Mucosa of descending colon (tissue), 3 donors: ENCODE results near the gene TNNI2. TPM values are rescaled to one million over a fixed set of nuclear protein-coding genes. Genes with fewer than 3 reads are reported as not detected.

Source experiments
- ATAC-seq: fragments of 200-7000 bp; cut with Tn5 transposase; one replicate; pipeline ENCODE4 v1.9.1; 2020; ENCODE audit warnings: mild to moderate bottlenecking, moderate library complexity
- DNase-seq, 3 donors: peaks; one replicate each; pipeline ENCODE4 v3.0.0-alpha.2; 2020
- H3K36me3 ChIP-seq: fragments of 200-600 bp; one replicate; pipeline ENCODE4 v1.8.0; 2021; ENCODE audit warnings: low read depth, mild to moderate bottlenecking
- H3K4me1 ChIP-seq: fragments of 200-600 bp; one replicate; pipeline ENCODE4 v1.8.0; 2021; ENCODE audit warnings: low read depth, mild to moderate bottlenecking
- H3K4me3 ChIP-seq: fragments of 200-600 bp; one replicate; pipeline ENCODE4 v1.8.0; 2021; ENCODE audit warnings: mild to moderate bottlenecking
- H3K9me3 ChIP-seq: fragments of 200-600 bp; one replicate; pipeline ENCODE4 v1.8.0; 2021; ENCODE audit warnings: mild to moderate bottlenecking
- intact Hi-C, 2 donors: fragments of 100-400 bp; cut with DNase I in 1 of 2; cut with micrococcal nuclease in 1 of 2; formaldehyde crosslinking; loops; one replicate each; pipeline versions ENCODE4 v1.11.0 to v1.11.1; 2022; cut with DNase I, micrococcal nuclease
- total RNA-seq, 3 donors: library from RNA; stranded (reverse); fragmentation: NEBNext Ultra II Directional in 2 of 3; extraction: Animal tissue kit (Norgen Biotek cat#: 25700) in 2 of 3; gene quantifications; one replicate each; pipeline versions ENCODE4 v1.2.1 to v1.2.4, GENCODE V29; 2021 to 2023
- TF ChIP-seq, protein P1 (sequence below): fragments of 200-600 bp; IDR thresholded peaks from one replicate; pipeline ENCODE4 v1.8.0; 2022; ENCODE audit warnings: antibody characterized with exemption, mild to moderate bottlenecking
- donor health status: DM: no; HTN: no; CAD: no; lungs with moderate emphysema.
- donor health status: DM: no; HTN: no; CAD: no.
- donor health status: DM: no; HTN: yes; CAD: no.

The TNNI2 gene
- total RNA-seq, 3 donors from 2014 or later: 0.46 TPM; not detected in 2

DNA sequence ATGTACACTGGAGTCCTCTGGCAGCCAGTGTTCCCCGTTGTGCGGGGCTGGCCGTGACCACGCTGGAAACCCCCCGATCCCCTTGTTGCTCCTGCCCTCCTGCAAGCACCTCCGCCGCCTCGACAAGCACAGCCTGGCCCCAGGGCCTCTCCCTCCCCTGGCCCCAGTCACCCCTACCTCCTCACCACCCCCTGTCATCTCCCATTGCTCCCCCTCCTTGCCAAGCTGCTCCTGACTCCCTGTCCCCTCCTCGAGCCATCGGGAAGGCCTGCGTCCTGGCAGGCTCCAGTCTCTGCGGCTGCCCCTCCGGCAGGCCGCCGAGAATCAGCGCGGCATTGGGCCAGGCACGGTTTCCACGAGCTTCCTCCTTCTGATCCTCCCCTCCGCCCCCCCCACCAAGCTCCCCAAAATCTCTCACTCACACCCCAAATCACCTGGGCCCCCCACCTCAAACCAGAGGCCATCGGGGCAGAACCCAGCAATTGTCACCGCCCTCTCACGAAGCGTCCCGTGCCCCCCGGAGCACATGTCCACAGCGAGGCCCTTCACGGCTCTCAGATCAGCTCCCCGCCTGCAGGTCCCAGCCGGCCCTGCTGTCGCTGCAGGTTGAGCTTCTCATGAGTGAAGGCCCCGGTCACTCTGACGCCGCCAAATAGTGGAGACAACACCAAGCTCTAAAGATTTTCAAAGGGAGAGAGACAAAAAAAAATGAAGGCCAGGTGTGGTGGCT is 8.4 kb downstream of the TNNI2 start:
- intact Hi-C loops: no loop called here
- no peaks in the 10 kb centered on the region for H3K4me1 ChIP-seq
- DNase-seq: peak in 1 of 3 donors; percentile 57
- H3K9me3 ChIP-seq: no peaks in the 10 kb centered on the region
- no peaks in the 10 kb centered on the region for H3K36me3 ChIP-seq
- ATAC-seq: no peak
- TF ChIP-seq, protein P1, sequence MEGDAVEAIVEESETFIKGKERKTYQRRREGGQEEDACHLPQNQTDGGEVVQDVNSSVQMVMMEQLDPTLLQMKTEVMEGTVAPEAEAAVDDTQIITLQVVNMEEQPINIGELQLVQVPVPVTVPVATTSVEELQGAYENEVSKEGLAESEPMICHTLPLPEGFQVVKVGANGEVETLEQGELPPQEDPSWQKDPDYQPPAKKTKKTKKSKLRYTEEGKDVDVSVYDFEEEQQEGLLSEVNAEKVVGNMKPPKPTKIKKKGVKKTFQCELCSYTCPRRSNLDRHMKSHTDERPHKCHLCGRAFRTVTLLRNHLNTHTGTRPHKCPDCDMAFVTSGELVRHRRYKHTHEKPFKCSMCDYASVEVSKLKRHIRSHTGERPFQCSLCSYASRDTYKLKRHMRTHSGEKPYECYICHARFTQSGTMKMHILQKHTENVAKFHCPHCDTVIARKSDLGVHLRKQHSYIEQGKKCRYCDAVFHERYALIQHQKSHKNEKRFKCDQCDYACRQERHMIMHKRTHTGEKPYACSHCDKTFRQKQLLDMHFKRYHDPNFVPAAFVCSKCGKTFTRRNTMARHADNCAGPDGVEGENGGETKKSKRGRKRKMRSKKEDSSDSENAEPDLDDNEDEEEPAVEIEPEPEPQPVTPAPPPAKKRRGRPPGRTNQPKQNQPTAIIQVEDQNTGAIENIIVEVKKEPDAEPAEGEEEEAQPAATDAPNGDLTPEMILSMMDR: no peak
- H3K4me3 ChIP-seq: no peak overlapping the region

DNA sequence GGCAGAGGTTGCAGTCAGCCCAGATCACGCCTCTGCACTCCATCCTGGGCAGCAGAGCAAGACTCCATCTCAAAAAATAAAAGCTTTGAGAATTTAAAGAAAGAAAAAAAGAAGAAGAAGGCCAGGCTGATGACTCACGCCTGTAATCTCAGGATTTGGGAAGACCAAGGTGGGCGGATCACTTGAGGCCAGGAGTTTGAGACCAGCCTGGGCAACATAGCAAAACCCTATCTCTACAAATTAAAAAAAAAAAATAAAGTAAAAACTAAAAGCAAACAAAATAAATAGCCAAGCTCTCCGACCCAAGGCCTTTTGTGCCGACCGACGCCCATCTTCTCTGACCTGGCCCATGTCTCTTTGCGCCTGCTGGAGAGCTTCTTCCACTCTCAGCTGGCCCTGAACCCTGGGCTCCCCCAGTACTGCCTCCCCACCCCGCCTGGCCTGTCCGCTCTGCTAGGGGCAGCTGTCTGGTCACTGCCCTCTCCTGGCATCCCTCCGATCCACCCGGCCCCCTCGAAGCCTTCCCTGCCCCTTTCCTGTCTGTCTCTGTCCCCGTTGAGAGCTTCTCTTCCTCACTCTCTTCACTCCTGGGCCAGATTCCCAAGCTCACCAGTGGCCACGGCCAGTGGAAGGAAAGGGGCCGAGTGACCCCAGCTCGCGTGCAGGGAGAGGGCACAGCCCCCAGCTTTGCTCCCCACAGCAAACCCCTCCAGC is 9.3 kb downstream of the TNNI2 start:
- intact Hi-C loops: no loop called here
- H3K36me3 ChIP-seq: no peaks in the 10 kb centered on the region
- TF ChIP-seq, protein P1: no peak
- no peaks in the 10 kb centered on the region for H3K9me3 ChIP-seq
- H3K4me1 ChIP-seq: no peaks in the 10 kb centered on the region
- no peak for ATAC-seq
- no peak for DNase-seq
- no peak overlapping the region for H3K4me3 ChIP-seq

DNA sequence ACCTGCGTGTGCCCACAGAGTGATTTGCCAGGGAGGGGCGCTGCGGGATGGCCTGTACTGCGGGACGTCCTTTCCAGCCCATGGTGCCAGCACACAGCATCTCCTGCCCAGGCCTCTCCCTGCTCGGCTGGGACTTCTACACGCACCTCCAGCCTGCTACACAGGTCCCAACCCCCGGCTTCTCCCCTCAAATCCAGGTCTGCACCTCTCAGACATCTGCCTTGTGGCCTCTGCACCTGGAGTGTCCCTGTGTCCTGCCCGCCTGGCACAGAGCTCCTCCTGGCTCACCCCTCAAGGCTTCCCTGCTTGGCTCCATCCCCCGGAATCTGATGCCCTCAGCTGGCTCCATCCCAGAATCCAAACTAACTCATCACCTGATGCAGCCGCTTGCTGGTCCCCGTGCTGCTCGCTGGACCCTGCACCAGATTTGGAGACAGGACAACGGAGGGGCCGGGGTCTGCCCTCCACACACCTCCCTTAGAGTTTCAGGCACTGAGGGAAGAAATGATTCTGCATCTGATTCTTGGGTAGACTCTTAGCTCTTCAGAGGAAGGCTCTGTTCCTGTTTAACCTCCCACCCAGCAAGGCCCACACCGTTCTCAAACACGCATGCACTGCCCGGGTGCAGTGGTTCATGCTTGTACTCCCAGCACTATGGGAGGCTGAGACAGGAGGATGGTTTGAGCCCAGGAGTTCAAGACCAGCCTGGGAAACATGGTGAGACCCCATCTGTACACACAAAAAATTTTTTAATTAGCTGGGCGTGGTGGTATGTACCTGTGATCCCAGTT is 10.1 kb downstream of the TNNI2 start:
- H3K36me3 ChIP-seq: no peaks in the 10 kb centered on the region
- TF ChIP-seq, protein P1: no peak
- DNase-seq (peak in 1 of 3 donors; percentile 50), ATAC-seq (no peak)
- intact Hi-C loops: no loop called here
- H3K4me3 ChIP-seq: no peak overlapping the region
- H3K9me3 ChIP-seq: no peaks in the 10 kb centered on the region
- H3K4me1 ChIP-seq: no peaks in the 10 kb centered on the region

DNA sequence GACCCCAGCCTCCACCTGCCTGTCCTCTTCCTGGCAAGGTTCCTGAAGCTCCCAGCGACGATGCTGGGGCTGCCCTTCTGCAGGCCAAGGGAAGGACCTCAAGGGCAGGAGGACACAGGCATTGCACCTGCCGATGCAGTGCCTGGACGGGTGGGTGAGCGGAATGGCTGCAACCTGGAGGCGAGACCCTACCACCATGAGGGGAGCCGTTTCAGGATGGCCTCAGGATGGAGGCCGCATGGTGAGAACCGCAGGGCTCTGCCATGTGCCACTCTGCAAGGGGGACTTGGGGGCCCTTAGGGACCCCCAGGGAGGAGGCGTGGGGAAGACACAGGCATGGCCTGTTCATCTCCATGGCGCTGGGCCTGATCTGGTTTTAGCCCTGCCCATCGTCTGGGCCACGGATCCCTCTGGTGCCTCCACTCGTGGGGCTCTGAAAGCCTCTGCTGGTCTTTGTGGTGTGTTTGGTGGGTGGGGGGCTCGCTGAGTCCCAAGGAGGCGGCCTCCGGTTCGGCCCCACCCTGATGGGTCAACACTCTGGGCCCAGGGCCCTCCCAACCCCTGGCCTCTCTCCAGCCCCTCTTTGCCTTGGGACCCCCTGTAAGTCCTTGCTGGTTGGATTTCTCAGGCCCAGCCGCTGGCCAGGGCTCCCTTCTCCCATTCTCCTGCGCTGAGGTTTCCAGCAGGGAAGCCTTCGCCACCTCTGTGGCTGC is 12.8 kb downstream of the TNNI2 start:
- TF ChIP-seq, protein P1: no peak
- no peaks in the 10 kb centered on the region for H3K4me1 ChIP-seq

DNA sequence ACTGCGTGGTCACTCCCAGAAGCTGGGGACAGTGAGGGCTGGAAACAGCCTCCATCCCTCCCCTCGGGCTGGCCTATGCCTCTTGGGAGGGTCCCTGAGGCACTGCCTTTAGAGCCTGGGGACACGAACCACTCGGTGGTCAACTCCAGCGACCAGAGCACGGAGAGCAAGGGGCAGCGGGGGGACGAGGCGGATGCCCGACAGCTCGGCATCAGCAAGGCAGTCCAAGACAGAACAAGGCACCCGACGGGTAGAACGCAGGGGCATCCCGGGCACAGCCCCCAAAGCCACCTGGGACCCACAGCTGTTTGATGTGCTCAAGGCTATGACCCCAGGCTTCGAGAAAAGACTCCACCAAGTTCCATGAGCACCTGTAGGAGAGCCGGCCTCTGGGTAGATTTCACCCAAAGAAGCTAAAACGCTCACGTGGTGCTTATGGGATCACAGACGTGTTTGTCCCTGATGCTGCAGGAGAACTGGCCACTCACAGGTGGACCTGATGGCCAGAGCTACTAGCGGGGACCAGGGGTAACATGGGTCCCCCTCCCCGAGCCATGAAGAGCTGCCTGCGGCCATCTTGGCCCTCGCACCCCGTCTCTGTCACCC is 13.6 kb downstream of the TNNI2 start:
- H3K36me3 ChIP-seq: no peaks in the 10 kb centered on the region
- intact Hi-C loops: no loop called here
- no peak overlapping the region for H3K4me3 ChIP-seq
- TF ChIP-seq, protein P1: no peak
- H3K4me1 ChIP-seq: no peaks in the 10 kb centered on the region
- peak in 1 of 3 donors; percentile 60 for DNase-seq
- no peak for ATAC-seq
- no peaks in the 10 kb centered on the region for H3K9me3 ChIP-seq

More for the DNA sequence above, 12.8 kb downstream of the TNNI2 start:
- ATAC-seq (no peak), DNase-seq (peak in 1 of 3 donors; percentile 60)
- no peaks in the 10 kb centered on the region for H3K9me3 ChIP-seq
- no peaks in the 10 kb centered on the region for H3K36me3 ChIP-seq
- intact Hi-C loops: no loop called here
- no peak overlapping the region for H3K4me3 ChIP-seq
